Measurements from ENCODE around the gene KCTD20.

The KCTD20 gene

DNA sequence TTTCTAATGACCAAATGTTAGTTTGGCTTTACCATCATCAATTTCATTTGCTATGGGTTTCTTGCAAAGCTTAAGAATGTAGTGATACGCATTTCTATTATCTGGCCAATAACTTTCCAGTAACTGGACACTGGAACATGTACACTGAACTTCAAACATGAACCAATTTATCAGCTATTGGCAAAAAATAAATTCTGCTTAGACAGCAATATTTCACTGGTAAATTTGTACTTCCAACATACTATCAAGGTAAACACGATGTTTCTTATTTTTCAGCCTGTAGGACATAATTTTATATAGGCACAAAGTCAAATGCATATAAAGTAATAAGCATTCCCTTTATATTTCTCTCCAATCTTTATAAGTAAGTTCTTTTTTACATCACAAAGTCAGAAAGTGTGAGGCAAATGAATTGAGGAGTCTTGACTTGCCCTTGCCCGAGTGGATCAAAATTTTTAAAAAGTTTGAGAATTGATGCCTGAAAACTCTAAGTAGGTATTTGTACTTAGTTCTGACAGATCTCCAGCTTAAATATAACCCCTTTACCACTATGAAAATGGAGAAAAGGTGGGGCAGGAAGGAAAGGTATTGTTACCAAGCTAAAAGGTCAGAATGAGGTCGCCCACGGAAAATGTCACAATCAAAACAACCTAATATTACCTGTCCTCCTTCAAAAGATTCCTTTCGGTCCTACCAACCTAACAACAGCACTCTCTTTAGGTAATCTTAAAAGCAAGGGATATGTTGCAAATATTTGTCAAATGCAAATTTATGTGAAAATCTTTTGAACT lies 63.1 kb downstream of the KCTD20 start:
- H4K20me1 ChIP-seq: peaks cover 0 to 29% (median 5%) of the 10 kb centered on the region in 11 experiments; a peak in 7 of 22 replicates
- H3K36me3 ChIP-seq: peaks cover 90 to 100% (median 100%) of the 10 kb centered on the region in 11 experiments
- no peak overlapping the region for H3K9ac ChIP-seq
- H3K9me3 ChIP-seq (replicated peaks in 1 of 11): peaks cover 0 to 11% (median 0%) of the 10 kb centered on the region in 11 experiments; a peak in 5 of 22 replicates
- no peaks in the 10 kb centered on the region for H3K27me3 ChIP-seq
- no peaks in the 10 kb centered on the region for H3K4me1 ChIP-seq
- H3K4me2 ChIP-seq: no peak overlapping the region
- no peak overlapping the region for H3K4me3 ChIP-seq
- H3K27ac ChIP-seq: no peak overlapping the region
- no peak for TF ChIP-seq Cebpa-rat (IDR thresholded peaks at IDR 0.05)

DNA sequence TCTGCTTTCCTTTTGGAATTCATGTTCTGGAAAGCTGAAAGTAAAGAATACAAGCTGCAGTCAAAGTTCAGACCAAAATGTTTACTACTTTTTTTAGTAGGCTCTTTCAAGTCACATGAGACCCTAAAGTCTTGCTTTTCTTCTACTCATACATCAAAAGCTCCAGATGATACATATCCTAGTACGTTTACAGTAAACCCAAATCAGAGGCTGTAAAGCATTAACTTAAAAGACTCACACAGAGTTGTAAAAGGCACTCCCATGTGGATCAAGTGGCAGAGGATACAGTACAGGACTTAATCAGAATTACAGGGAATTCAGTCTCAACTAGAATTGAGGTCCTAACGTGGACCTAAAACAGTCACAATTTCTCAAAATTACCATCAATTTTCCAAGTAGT lies 63.8 kb downstream of the KCTD20 start:
- H4K20me1 ChIP-seq: peaks cover 0 to 29% (median 5%) of the 10 kb centered on the region in 11 experiments; a peak in 7 of 22 replicates
- peaks cover 0 to 11% (median 0%) of the 10 kb centered on the region in 11 experiments; a peak in 5 of 22 replicates for H3K9me3 ChIP-seq (replicated peaks in 1 of 11)
- H3K27ac ChIP-seq: no peak overlapping the region
- no peak overlapping the region for H3K4me3 ChIP-seq
- H3K4me1 ChIP-seq: no peaks in the 10 kb centered on the region
- H3K4me2 ChIP-seq: no peak overlapping the region
- no peak for TF ChIP-seq Cebpa-rat (IDR thresholded peaks at IDR 0.05)
- H3K9ac ChIP-seq: no peak overlapping the region
- peaks cover 91 to 100% (median 100%) of the 10 kb centered on the region in 11 experiments for H3K36me3 ChIP-seq
- no peaks in the 10 kb centered on the region for H3K27me3 ChIP-seq

DNA sequence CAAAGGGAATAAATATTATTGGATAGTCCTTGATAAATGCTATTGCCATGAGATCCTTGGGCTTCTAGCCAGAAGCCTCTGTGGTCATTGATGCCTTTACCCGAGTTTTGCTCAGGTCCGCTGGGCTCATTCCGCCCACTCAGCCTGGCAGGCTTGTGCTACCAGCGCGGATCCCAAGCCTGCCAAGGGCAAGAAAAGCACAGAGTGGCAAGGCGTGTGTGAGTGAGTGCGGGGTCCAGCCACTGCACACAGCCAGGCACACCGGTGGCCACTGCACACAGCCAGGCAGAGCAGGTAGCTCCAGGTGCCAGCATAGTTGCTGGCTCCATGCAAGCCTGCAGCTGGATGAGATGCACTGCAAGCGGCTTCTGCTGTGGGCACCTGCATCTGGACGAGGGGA lies 65.7 kb downstream of the KCTD20 start:
- TF ChIP-seq Cebpa-rat (IDR thresholded peaks at IDR 0.05): no peak
- Histone ChIP-seq H3K4me2 (no peak overlapping the region), H3K27me3 (no peaks in the 10 kb centered on the region), H3K9ac (no peak overlapping the region), H3K36me3 (peaks cover 92 to 100% (median 100%) of the 10 kb centered on the region in 11 experiments), H3K9me3 (replicated peaks in 1 of 11) (peaks cover 0 to 11% (median 0%) of the 10 kb centered on the region in 11 experiments; a peak in 6 of 22 replicates), H4K20me1 (peaks cover 0 to 29% (median 5%) of the 10 kb centered on the region in 11 experiments; a peak in 7 of 22 replicates), H3K4me3 (no peak overlapping the region), H3K4me1 (no peaks in the 10 kb centered on the region), H3K27ac (no peak overlapping the region)

DNA sequence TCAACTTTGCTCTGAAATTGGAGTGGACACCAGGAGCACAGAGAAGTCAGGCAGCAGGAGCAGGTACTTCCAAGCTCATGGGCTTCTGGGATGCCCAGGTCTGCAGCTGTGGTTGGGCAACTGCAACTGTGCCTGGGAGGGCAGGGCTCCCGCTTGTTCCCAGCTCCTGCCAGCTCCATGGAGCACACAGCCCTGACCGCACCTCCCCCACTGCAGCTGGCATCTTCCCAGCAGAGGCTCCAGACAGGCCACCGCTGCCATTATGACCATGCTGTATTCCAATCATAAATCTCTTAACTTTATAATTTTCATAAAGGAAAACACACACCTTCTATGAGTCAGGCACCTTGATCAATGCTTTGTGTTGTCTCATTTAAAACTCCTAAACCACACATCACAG lies 67.6 kb downstream of the KCTD20 start:
- H3K9ac ChIP-seq: no peak overlapping the region
- peaks cover 0 to 11% (median 0%) of the 10 kb centered on the region in 11 experiments; a peak in 6 of 22 replicates for H3K9me3 ChIP-seq (replicated peaks in 1 of 11)
- peaks cover 90 to 100% (median 100%) of the 10 kb centered on the region in 11 experiments for H3K36me3 ChIP-seq
- no peaks in the 10 kb centered on the region for H3K27me3 ChIP-seq
- no peaks in the 10 kb centered on the region for H3K4me1 ChIP-seq
- H3K27ac ChIP-seq: no peak overlapping the region
- no peak overlapping the region for H3K4me3 ChIP-seq
- TF ChIP-seq Cebpa-rat (IDR thresholded peaks at IDR 0.05): no peak
- H3K4me2 ChIP-seq: no peak overlapping the region
- peaks cover 0 to 24% (median 5%) of the 10 kb centered on the region in 11 experiments; a peak in 6 of 22 replicates for H4K20me1 ChIP-seq

DNA sequence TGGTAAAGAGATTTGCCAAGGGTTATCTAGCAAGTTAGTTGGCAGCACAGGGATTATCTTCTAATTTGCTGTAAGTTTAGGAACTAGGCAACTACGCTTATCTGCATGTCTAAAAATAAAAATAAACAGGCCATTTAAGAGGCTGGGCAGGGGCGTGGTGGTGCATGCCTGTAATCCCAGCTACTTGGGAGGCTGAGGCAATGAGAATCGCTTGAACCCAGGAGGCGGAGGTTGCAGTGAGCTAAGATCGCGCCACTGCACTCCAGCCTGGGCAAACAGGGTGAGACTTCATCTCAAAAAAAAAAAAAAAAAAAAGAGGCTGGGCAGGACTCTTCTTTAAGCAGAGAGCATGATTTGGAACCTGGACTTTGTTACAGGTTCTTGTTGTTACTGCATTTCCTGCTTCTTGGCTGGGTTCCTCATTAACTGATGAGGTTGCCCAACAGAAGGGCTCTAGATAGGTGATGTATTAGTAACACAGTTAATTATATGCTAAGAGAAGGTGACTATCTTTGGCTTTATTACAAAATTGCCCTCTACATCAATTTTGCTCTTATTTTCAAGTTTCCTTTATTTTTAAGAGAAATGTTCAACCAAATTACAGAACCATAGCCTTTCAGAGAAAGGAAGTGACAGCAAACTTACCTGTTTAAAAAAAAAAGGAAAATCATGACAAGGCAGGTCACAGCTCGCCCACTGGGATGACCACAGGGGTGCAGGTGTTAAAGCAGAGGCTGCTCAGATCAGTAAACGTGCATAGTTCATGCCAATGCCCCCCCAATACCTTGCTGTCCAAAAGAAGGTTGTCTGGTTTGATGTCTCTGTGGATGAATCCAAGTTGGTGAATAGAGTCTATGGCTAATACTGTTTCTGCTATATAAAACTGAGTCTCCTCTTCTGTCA lies 72.0 kb downstream of the KCTD20 start:
- H3K4me3 ChIP-seq: no peak overlapping the region
- H3K9me3 ChIP-seq (replicated peaks in 1 of 11): peaks cover 0 to 8% (median 0%) of the 10 kb centered on the region in 11 experiments; a peak in 6 of 22 replicates
- peaks cover 0 to 28% (median 12%) of the 10 kb centered on the region in 11 experiments; a peak in 9 of 22 replicates for H4K20me1 ChIP-seq
- no peak overlapping the region for H3K27ac ChIP-seq
- peaks cover 97 to 100% (median 100%) of the 10 kb centered on the region in 11 experiments for H3K36me3 ChIP-seq
- no peak overlapping the region for H3K9ac ChIP-seq
- H3K4me1 ChIP-seq: no peaks in the 10 kb centered on the region
- no peak for TF ChIP-seq Cebpa-rat (IDR thresholded peaks at IDR 0.05)
- H3K27me3 ChIP-seq: no peaks in the 10 kb centered on the region
- H3K4me2 ChIP-seq: no peak overlapping the region

DNA sequence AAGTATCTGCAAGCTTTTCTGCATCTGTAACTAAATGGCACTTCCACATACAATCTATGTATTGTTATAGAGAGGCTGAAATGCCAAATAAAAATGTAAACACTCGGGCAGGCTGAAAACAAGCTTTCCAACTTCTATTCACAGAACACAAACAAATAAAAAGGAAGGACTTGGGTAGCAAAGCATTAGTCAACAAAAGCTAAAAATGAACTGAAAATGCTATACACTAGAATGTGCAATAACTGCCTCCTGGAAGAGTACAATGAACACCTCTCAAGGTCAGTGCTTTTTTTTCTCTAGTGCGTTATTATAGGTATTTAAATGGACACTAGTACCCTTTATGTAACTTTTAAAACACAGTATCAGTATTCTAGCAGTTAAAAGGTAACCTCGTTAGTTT lies 73.0 kb downstream of the KCTD20 start:
- H3K9ac ChIP-seq: no peak overlapping the region
- no peaks in the 10 kb centered on the region for H3K27me3 ChIP-seq
- H4K20me1 ChIP-seq: peaks cover 0 to 32% (median 12%) of the 10 kb centered on the region in 11 experiments; a peak in 10 of 22 replicates
- no peak overlapping the region for H3K4me3 ChIP-seq
- H3K4me1 ChIP-seq: no peaks in the 10 kb centered on the region
- H3K4me2 ChIP-seq: no peak overlapping the region
- no peak overlapping the region for H3K27ac ChIP-seq
- H3K36me3 ChIP-seq: peaks cover 97 to 100% (median 100%) of the 10 kb centered on the region in 11 experiments
- TF ChIP-seq Cebpa-rat (IDR thresholded peaks at IDR 0.05): no peak
- H3K9me3 ChIP-seq (replicated peaks in 1 of 11): no peaks in the 10 kb centered on the region; a peak in 1 of 22 replicates

DNA sequence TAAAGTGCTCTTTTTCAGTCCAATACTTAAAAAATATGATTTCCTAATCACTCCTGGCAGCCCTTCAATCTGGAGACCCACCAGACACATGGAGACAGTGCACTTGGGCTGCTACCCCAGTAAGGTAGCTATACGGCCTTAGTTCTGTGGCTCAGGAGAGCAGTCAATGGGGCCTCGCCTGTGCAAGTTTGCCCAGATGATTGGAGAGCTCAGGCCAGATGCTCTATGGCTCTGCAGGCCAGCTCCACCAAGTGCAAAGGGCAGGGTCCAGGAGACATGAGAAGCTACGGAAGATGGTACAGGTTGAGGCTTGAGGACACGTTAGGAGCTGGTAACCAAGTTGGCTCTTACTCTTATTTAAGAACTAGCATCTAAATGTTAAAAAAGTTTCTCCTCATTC lies 73.8 kb downstream of the KCTD20 start:
- no peaks in the 10 kb centered on the region for H3K4me1 ChIP-seq
- no peaks in the 10 kb centered on the region for H3K27me3 ChIP-seq
- TF ChIP-seq Cebpa-rat (IDR thresholded peaks at IDR 0.05): no peak
- H3K4me3 ChIP-seq: no peak overlapping the region
- no peaks in the 10 kb centered on the region; a peak in 1 of 22 replicates for H3K9me3 ChIP-seq (replicated peaks in 1 of 11)
- no peak overlapping the region for H3K27ac ChIP-seq
- no peak overlapping the region for H3K4me2 ChIP-seq
- peaks cover 0 to 38% (median 12%) of the 10 kb centered on the region in 11 experiments; a peak in 10 of 22 replicates for H4K20me1 ChIP-seq
- H3K9ac ChIP-seq: no peak overlapping the region
- peaks cover 97 to 100% (median 100%) of the 10 kb centered on the region in 11 experiments for H3K36me3 ChIP-seq

DNA sequence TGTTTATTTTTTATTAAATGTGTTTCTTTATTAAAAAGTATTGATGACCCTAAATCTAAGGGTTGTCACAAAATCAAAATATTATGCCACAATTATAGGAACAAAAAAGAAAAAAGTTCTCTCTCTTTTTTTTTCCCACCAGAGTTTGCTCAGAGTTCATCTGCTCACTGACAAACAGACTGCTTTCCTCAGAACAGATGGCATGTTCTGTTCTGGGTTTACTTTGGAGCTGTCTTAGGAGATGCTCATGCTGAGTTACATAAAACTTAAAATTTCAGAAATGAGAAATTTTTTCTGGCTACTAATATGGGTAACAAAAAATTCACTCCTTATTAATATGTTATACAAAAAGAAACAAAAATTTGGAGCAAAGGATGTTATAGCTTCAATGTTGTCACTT lies 74.2 kb downstream of the KCTD20 start:
- TF ChIP-seq Cebpa-rat (IDR thresholded peaks at IDR 0.05): no peak
- H3K9me3 ChIP-seq (replicated peaks in 1 of 11): no peaks in the 10 kb centered on the region; a peak in 1 of 22 replicates
- peaks cover 97 to 100% (median 100%) of the 10 kb centered on the region in 11 experiments for H3K36me3 ChIP-seq
- no peak overlapping the region for H3K4me3 ChIP-seq
- peaks cover 0 to 42% (median 12%) of the 10 kb centered on the region in 11 experiments; a peak in 13 of 22 replicates for H4K20me1 ChIP-seq
- H3K4me1 ChIP-seq: no peaks in the 10 kb centered on the region
- no peak overlapping the region for H3K4me2 ChIP-seq
- H3K27me3 ChIP-seq: no peaks in the 10 kb centered on the region
- no peak overlapping the region for H3K9ac ChIP-seq
- H3K27ac ChIP-seq: no peak overlapping the region

DNA sequence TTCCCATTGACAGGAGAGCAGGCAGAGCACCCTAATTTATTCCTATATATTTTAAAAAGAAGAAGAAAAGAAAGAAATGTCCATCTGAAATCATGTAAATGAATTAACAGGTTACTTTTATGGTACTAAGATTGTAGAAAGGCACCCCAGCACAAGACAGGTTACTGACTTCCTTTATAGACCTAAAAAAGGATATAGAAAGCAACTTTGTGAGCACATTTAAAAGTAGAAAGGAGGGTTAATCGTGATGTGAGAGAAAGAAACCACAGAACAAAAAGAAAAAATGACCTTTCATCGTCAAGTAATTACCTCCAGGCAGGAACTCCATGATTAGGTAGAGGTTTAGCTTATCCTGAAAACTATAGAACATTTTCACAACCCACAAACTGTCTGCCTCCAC lies 74.6 kb downstream of the KCTD20 start:
- Histone ChIP-seq H3K27me3 (no peaks in the 10 kb centered on the region), H3K9me3 (replicated peaks in 1 of 11) (no peaks in the 10 kb centered on the region; a peak in 1 of 22 replicates), H3K4me3 (no peak overlapping the region), H3K36me3 (peaks cover 97 to 100% (median 100%) of the 10 kb centered on the region in 11 experiments), H3K9ac (no peak overlapping the region), H3K4me1 (no peaks in the 10 kb centered on the region; a peak in 1 of 20 replicates), H3K27ac (no peak overlapping the region), H3K4me2 (no peak overlapping the region), H4K20me1 (peaks cover 0 to 46% (median 13%) of the 10 kb centered on the region in 11 experiments; a peak in 15 of 22 replicates)
- no peak for TF ChIP-seq Cebpa-rat (IDR thresholded peaks at IDR 0.05)
